ENCODE data around the gene MAP2K5. TPM values are rescaled to one million over a fixed set of nuclear protein-coding genes. Genes with fewer than 3 reads are reported as not detected.

The MAP2K5 gene
- total and polyA plus RNA-seq, 9 of the 15 experiments (the other 6 are each of a cell fraction or from before 2014, with no cell fraction given) = 0.41 to 16.5 (median 7.5) TPM

- TF ChIP-seq CC2D1A (IDR thresholded peaks at IDR 0.05) (no peak), PTRF (tag; IDR thresholded peaks at IDR 0.05) (no peak), CEBPG (CRISPR knock-in tag; IDR thresholded peaks at IDR 0.05) (no peak), CEBPG (tag; conservative IDR thresholded peaks at IDR 0.05 in 1 of 2, IDR thresholded peaks at IDR 0.05 in 1 of 2) (peak; percentile 97 to 98), GABPA (tag; conservative IDR thresholded peaks at IDR 0.05; ENCODE audit: low read depth) (no peak), NELFE (IDR thresholded peaks at IDR 0.05; ENCODE audit: insufficient read depth, insufficient read length) (no peak), MITF (IDR thresholded peaks at IDR 0.05) (no peak), HNRNPUL1 (IDR thresholded peaks at IDR 0.05; ENCODE audit: low read length) (no peak), RREB1 (CRISPR knock-in tag; IDR thresholded peaks at IDR 0.05) (no peak), CHCHD3 (CRISPR knock-in tag; IDR thresholded peaks at IDR 0.05) (no peak), RAD21 (CRISPR knock-in tag; conservative IDR thresholded peaks at IDR 0.05 in 1 of 2, IDR thresholded peaks at IDR 0.05 in 1 of 2) (no peak), TBP (optimal IDR thresholded peaks at IDR 0.05; ENCODE audit: low read depth, low read length) (no peak), ZNF316 (IDR thresholded peaks at IDR 0.05) (no peak), PYGO2 (tag; IDR thresholded peaks at IDR 0.05) (no peak), RUNX1 (IDR thresholded peaks at IDR 0.05; ENCODE audit: low read depth) (no peak), IRF9 (tag; IDR thresholded peaks at IDR 0.05) (peak; percentile 47; the same call in 1 of the 2 replicates), SETDB1 (IDR thresholded peaks at IDR 0.05; ENCODE audit: low read length) (no peak), PHB (CRISPR knock-in tag; IDR thresholded peaks at IDR 0.05) (no peak)
- TF ChIP-seq, protein P1, sequence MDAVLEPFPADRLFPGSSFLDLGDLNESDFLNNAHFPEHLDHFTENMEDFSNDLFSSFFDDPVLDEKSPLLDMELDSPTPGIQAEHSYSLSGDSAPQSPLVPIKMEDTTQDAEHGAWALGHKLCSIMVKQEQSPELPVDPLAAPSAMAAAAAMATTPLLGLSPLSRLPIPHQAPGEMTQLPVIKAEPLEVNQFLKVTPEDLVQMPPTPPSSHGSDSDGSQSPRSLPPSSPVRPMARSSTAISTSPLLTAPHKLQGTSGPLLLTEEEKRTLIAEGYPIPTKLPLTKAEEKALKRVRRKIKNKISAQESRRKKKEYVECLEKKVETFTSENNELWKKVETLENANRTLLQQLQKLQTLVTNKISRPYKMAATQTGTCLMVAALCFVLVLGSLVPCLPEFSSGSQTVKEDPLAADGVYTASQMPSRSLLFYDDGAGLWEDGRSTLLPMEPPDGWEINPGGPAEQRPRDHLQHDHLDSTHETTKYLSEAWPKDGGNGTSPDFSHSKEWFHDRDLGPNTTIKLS (IDR thresholded peaks at IDR 0.05; ENCODE audit: borderline replicate concordance, low read depth) = no peak
Measured at GRCh38 chr15:67745073-67746006, 202.8 kb downstream of the MAP2K5 start (continued).
